AG04450 (cell line): ENCODE results near the gene TMEM135. TPM values are rescaled to one million over a fixed set of nuclear protein-coding genes. Genes with fewer than 3 reads are reported as not detected.
"Not testable (repeated sequence)": the region's sequence is repeated elsewhere in the genome, so short reads cannot be mapped to it uniquely, and the experiment has no call there.

Experiments
- CTCF ChIA-PET: fragments of 300-600, 350-600 bp; formaldehyde crosslinking; extraction: SDS; loops from one replicate; lab custom pipeline; 2022; ENCODE audit warnings: antibody characterized with exemption, inconsistent platforms; lab: Charles Lee
- POLR2A ChIA-PET: fragments of 350-600 bp; formaldehyde crosslinking; extraction: SDS; loops from one replicate; lab custom pipeline; 2021; ENCODE audit warnings: antibody characterized with exemption, inconsistent platforms; lab: Yijun Ruan, JAX
- DNase-seq: peaks from one replicate; pipeline ENCODE4 v3.0.0-alpha.2; 2011; ENCODE audit warnings: low read depth, low spot score
- H3K27ac ChIP-seq: one replicate; pipeline ENCODE4 v1.5.1; 2012; ENCODE audit warnings: low read depth, low read length, control low read depth
- H3K27me3 ChIP-seq: one replicate; pipeline ENCODE4 v1.6.0; 2012; ENCODE audit warnings: low read length; ENCODE audit not compliant: control insufficient read depth, insufficient read depth
- H3K4me3 ChIP-seq: 2 replicates; pipeline ENCODE4 v1.5.1; 2011; ENCODE audit warnings: mild to moderate bottlenecking, low read depth, low read length, control low read depth
- H3K9me3 ChIP-seq: 2 replicates; pipeline ENCODE4 v1.5.1; 2012; ENCODE audit warnings: low read length; ENCODE audit not compliant: control insufficient read depth, insufficient read depth
- polyA plus RNA-seq: library from polyadenylated mRNA; depleted of rRNA; stranded (reverse); fragments of >200 nt; gene quantifications from 2 replicates; pipeline ENCODE4 v1.2.3, GENCODE V29; 2011
- TF ChIP-seq, protein P1 (sequence below): IDR thresholded peaks from 2 replicates; pipeline ENCODE4 v1.5.1; 2011; ENCODE audit warnings: low read depth, low read length, control low read depth, inconsistent platforms

Gene TMEM135
- polyA plus RNA-seq, 1 experiment = 12.6 TPM

DNA sequence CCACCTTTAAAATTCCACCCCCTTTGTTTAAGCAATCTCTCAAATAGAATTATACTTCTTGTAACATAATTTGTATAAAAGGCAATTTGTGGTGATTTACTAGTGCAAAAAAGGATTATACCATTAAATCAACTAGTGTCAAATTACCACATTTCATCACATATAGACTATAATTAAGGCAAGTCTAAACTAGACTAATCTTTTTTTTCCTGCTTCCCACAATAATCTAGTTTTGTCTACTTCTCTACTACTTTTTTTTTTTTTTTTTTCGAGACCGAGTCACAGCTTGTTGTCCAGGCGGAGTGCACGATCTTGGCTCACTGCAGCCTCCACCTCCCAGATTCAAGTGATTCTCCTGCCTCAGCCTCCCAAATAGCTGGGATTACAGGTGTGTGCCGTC is 46.4 kb upstream of the TMEM135 start:
- H3K27ac ChIP-seq = no peak overlapping the region
- no peaks in the 10 kb centered on the region for H3K9me3 ChIP-seq
- POLR2A ChIA-PET = no interaction called here
- DNase-seq = no peak
- no peaks in the 10 kb centered on the region for H3K27me3 ChIP-seq
- TF ChIP-seq, protein P1, sequence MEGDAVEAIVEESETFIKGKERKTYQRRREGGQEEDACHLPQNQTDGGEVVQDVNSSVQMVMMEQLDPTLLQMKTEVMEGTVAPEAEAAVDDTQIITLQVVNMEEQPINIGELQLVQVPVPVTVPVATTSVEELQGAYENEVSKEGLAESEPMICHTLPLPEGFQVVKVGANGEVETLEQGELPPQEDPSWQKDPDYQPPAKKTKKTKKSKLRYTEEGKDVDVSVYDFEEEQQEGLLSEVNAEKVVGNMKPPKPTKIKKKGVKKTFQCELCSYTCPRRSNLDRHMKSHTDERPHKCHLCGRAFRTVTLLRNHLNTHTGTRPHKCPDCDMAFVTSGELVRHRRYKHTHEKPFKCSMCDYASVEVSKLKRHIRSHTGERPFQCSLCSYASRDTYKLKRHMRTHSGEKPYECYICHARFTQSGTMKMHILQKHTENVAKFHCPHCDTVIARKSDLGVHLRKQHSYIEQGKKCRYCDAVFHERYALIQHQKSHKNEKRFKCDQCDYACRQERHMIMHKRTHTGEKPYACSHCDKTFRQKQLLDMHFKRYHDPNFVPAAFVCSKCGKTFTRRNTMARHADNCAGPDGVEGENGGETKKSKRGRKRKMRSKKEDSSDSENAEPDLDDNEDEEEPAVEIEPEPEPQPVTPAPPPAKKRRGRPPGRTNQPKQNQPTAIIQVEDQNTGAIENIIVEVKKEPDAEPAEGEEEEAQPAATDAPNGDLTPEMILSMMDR = no peak
- CTCF ChIA-PET = interaction anchor here (0.6 to 1.5 kb wide), 2 partner anchors 152 to 299 kb away, joined by 5 read pairs; no protein-coding TSS in a partner anchor
- H3K4me3 ChIP-seq = no peak overlapping the region

DNA sequence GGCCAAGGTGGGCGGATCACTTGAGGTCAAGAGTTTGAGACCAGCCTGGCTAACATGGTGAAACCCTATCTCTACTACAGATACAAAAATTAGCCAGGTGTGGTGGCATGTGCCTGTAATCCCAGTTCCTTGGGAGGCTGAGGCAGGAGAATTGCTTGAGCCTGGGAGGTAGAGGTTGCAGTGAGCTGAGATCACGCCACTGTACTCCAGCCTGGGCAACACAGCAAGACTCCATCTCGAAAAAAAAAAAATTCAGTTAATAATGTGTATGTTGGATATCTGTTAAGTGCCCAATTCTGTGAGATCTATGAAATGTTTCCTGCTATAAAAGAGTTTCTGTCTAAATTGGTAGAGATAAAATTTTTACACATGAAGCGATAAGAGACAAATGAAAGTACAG is 45.4 kb upstream of the TMEM135 start:
- POLR2A ChIA-PET, H3K27me3 ChIP-seq, H3K9me3 ChIP-seq, H3K4me3 ChIP-seq, H3K27ac ChIP-seq, DNase-seq: not testable (repeated sequence)
- CTCF ChIA-PET = interaction anchor here (4.2 kb wide), 1 partner anchor 9 kb away, joined by 15 read pairs; no protein-coding TSS in a partner anchor

- Histone ChIP-seq H3K9me3 (no peaks in the 10 kb centered on the region), H3K27ac (no peak overlapping the region), H3K4me3 (no peak overlapping the region), H3K27me3 (no peaks in the 10 kb centered on the region)
- CTCF ChIA-PET = interaction anchor here (0.9 to 4.2 kb wide), 6 partner anchors 9 to 428 kb away, joined by 3 to 67 read pairs (median 12); no protein-coding TSS in a partner anchor
- POLR2A ChIA-PET = no interaction called here
- DNase-seq = no peak
- TF ChIP-seq, protein P1 = no peak
These were observed 44.7 kb upstream of the TMEM135 start for GRCh38 chr11:86993031-86993430.

DNA sequence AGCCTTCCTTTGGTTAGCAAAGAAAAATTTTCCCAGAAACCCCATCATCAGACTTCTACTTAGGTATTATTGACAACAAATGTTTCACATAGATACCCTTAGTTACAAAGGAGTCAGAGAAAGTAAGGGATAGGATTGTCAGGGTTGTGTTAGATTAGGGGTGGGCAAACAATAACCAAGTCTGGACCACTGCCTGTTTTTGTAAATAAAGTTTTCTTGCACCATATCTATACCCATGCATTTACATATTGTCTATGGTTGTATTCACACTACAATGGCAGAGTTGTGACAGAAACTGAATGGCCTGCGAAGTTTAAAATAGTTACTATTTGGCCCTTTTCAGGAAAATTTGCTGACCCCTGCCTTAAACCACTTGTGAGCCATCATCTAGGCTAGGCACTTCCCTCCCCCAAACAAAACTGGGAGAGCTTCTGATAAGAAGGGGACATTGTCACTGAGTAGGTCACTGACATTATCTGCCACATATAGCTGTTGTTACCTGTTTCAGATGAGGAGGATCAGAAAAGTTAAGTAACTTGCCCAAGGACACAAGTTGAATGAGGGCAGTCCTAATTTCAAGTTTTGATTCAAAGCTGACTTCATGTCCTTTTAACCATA is 40.7 kb upstream of the TMEM135 start:
- ChIA-PET POLR2A (no interaction called here), CTCF (interaction anchor here (0.7 to 1.3 kb wide), 5 partner anchors 9 to 1541 kb away, joined by 3 to 16 read pairs (median 3); no protein-coding TSS in a partner anchor)
- TF ChIP-seq, protein P1 = no peak
- Histone ChIP-seq H3K27me3 (no peaks in the 10 kb centered on the region), H3K4me3 (no peak overlapping the region), H3K27ac (no peak overlapping the region), H3K9me3 (no peaks in the 10 kb centered on the region)
- DNase-seq = no peak

DNA sequence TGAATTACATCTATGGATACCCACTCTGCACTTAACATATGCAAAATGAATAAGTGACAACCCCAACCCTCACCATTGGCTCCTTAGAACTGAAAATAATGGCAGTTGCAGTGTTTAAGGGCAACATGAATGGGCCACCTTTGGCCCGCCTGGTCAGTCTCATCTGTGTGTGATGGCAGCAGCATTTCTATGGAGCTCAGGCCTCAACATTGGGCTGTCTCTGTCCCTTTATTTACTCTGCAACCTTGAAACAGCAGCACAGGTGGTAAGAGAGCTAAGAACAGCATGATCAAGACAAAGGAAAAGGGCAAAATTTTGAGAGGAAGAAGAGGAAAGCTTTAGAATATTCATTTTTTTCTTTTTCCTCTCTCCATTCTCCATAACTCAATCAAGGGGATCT is 38.3 kb upstream of the TMEM135 start:
- ChIA-PET POLR2A (no interaction called here), CTCF (interaction anchor here (0.7 kb wide), 1 partner anchor 9 kb away, joined by 3 read pairs; no protein-coding TSS in a partner anchor)
- H3K27ac ChIP-seq = no peak overlapping the region
- TF ChIP-seq, protein P1 = no peak
- no peaks in the 10 kb centered on the region for H3K9me3 ChIP-seq
- H3K27me3 ChIP-seq = no peaks in the 10 kb centered on the region
- no peak for DNase-seq
- H3K4me3 ChIP-seq = no peak overlapping the region
